GM19455 (cell line): ENCODE measurements around the gene RUFY1.

Source experiments
- ATAC-seq: cut with Tn5 transposase; IDR thresholded peaks from one replicate; pipeline ENCODE4 v1.9.1; 2021; ENCODE audit not compliant: unreplicated experiment

The RUFY1 gene

DNA sequence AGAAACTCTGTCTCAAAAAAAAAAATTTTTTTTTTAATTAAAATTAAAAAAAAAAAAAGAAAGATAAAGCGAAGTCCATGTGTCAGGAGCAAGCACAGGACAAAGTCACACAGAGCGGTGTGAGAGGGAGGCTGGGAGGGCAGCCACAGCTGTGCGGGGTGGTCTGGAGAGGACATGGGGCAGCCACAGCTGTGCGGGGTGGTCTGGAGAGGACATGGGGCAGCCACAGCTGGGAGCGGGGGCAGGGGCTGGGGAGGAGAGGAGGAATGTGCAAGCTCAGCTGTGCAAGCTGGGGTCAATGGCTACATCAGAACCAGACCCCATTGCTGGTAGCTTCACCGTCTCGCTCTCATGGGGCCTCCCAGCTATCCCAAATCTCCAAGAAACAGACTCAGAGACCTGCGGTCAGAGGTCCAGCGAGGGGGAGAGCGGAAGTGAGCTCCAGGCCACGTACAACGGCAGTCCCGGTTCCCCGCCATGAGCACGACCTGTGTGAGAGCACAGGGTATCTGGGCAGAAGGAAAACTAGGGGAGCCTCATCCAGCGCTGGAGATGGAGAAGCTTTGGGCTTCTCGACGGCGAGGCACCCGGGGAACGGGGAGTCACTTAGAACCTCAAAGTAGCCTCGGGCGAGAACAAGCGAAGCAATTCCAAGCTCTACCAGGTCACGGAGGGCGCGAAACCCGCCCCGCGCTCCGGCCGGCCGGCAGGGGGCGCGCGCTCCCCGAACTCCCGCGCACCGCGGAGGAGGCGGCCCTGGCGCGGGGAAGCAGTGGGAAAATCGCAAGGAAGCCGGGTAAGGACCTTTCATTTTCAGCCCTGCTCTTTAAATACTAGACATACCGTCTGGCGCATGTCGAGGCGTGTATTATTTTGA lies 107.2 kb downstream of the RUFY1 start:
- peak; percentile 89 for ATAC-seq

DNA sequence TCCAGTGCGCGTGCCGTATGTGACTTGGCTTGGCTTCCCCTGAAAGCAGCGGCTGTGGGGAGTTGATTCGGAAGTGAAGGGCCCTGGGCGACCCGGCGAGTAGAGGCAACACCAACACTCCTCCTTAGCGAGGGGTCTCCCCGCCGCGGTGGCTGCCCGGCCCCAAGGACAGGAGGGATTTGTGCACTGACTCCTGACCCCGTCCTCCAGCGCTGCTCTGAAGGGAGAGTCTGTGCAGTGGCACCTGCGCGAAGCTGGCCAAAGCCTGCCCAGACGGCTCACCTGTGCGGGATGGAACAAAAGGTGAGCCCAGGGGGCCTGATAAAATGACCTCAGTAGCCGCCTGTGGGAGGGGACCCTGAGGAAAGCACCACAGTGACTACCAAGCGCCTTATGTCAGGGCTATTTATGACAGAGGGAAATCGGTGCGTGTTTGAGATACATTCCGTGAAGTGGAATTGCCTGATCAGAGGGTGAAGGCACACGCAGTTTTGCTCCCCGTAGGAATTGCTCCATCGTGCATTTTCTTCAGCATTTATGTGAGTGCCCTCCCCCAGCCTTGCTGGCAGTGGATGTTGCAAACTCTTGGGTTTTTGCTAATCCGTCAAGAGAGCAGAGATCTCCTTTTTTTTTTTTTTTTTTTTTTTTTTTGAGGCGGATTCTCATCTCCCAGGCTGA lies 108.0 kb downstream of the RUFY1 start:
- peak; percentile 57 for ATAC-seq
